ENCODE measurements around the gene PPEF1.
"Not testable (repeated sequence)": the region's sequence is repeated elsewhere in the genome, so short reads cannot be mapped to it uniquely, and the experiment has no call there.

Gene PPEF1

GRCh38 chrX:18763106-18763505, 55.7 kb downstream of the PPEF1 start:
- not testable (repeated sequence) for H3K9ac ChIP-seq (ENCODE audit: low read length); H3K27me3 ChIP-seq (ENCODE audit: control insufficient read depth, insufficient read depth, low read length); H3K27ac ChIP-seq (ENCODE audit: low read length); H3K36me3 ChIP-seq (ENCODE audit: control insufficient read depth, low read depth, low read length); H3K4me3 ChIP-seq (ENCODE audit: low read length); H3K9me3 ChIP-seq (ENCODE audit: control insufficient read depth, low read depth, low read length); H3K4me1 ChIP-seq (ENCODE audit: control insufficient read depth, low read depth, low read length)

GRCh38 chrX:18769364-18769763, 61.9 kb downstream of the PPEF1 start:
- Histone ChIP-seq H3K4me3 (ENCODE audit: low read length) (no peak overlapping the region), H3K36me3 (ENCODE audit: control insufficient read depth, low read depth, low read length) (no peaks in the 10 kb centered on the region), H3K9ac (ENCODE audit: low read length) (no peak overlapping the region), H3K27ac (ENCODE audit: low read length) (no peak overlapping the region), H3K27me3 (ENCODE audit: control insufficient read depth, insufficient read depth, low read length) (no peaks in the 10 kb centered on the region), H3K4me1 (ENCODE audit: control insufficient read depth, low read depth, low read length) (no peaks in the 10 kb centered on the region), H3K9me3 (ENCODE audit: control insufficient read depth, low read depth, low read length) (peaks cover 14% of the 10 kb centered on the region)

- Histone ChIP-seq H3K4me3 (ENCODE audit: low read length) (no peak overlapping the region), H3K36me3 (ENCODE audit: control insufficient read depth, low read depth, low read length) (no peaks in the 10 kb centered on the region), H3K4me1 (ENCODE audit: control insufficient read depth, low read depth, low read length) (no peaks in the 10 kb centered on the region), H3K27me3 (ENCODE audit: control insufficient read depth, insufficient read depth, low read length) (no peaks in the 10 kb centered on the region), H3K27ac (ENCODE audit: low read length) (no peak overlapping the region), H3K9ac (ENCODE audit: low read length) (no peak overlapping the region), H3K9me3 (ENCODE audit: control insufficient read depth, low read depth, low read length) (peaks cover 16% of the 10 kb centered on the region)
These were observed 62.5 kb downstream of the PPEF1 start for GRCh38 chrX:18769812-18770573.

- H3K9ac ChIP-seq (ENCODE audit: low read length): no peak overlapping the region
- no peaks in the 10 kb centered on the region for H3K36me3 ChIP-seq (ENCODE audit: control insufficient read depth, low read depth, low read length)
- peaks cover 3% of the 10 kb centered on the region for H3K4me1 ChIP-seq (ENCODE audit: control insufficient read depth, low read depth, low read length)
- H3K4me3 ChIP-seq (ENCODE audit: low read length): no peak overlapping the region
- H3K27ac ChIP-seq (ENCODE audit: low read length): no peak overlapping the region
- H3K9me3 ChIP-seq (ENCODE audit: control insufficient read depth, low read depth, low read length): peaks cover 8% of the 10 kb centered on the region
- no peaks in the 10 kb centered on the region for H3K27me3 ChIP-seq (ENCODE audit: control insufficient read depth, insufficient read depth, low read length)
These were observed 82.5 kb downstream of the PPEF1 start for GRCh38 chrX:18789916-18790315.

GRCh38 chrX:18792828-18793227, 85.4 kb downstream of the PPEF1 start:
- no peaks in the 10 kb centered on the region for H3K36me3 ChIP-seq (ENCODE audit: control insufficient read depth, low read depth, low read length)
- H3K4me3 ChIP-seq (ENCODE audit: low read length): no peak overlapping the region
- H3K4me1 ChIP-seq (ENCODE audit: control insufficient read depth, low read depth, low read length): peaks cover 3% of the 10 kb centered on the region
- H3K9me3 ChIP-seq (ENCODE audit: control insufficient read depth, low read depth, low read length): peaks cover 5% of the 10 kb centered on the region
- no peak overlapping the region for H3K9ac ChIP-seq (ENCODE audit: low read length)
- H3K27me3 ChIP-seq (ENCODE audit: control insufficient read depth, insufficient read depth, low read length): no peaks in the 10 kb centered on the region
- H3K27ac ChIP-seq (ENCODE audit: low read length): no peak overlapping the region

GRCh38 chrX:18793601-18794089, 86.2 kb downstream of the PPEF1 start:
- no peak overlapping the region for H3K4me3 ChIP-seq (ENCODE audit: low read length)
- no peaks in the 10 kb centered on the region for H3K36me3 ChIP-seq (ENCODE audit: control insufficient read depth, low read depth, low read length)

GRCh38 chrX:18797141-18797540, 89.7 kb downstream of the PPEF1 start:
- Histone ChIP-seq H3K36me3 (ENCODE audit: control insufficient read depth, low read depth, low read length) (no peaks in the 10 kb centered on the region), H3K27me3 (ENCODE audit: control insufficient read depth, insufficient read depth, low read length) (no peaks in the 10 kb centered on the region), H3K4me3 (ENCODE audit: low read length) (no peak overlapping the region), H3K9ac (ENCODE audit: low read length) (no peak overlapping the region), H3K9me3 (ENCODE audit: control insufficient read depth, low read depth, low read length) (peaks cover 4% of the 10 kb centered on the region), H3K4me1 (ENCODE audit: control insufficient read depth, low read depth, low read length) (peaks cover 3% of the 10 kb centered on the region), H3K27ac (ENCODE audit: low read length) (no peak overlapping the region)

More at GRCh38 chrX:18793601-18794089, 86.2 kb downstream of the PPEF1 start:
- no peak overlapping the region for H3K27ac ChIP-seq (ENCODE audit: low read length)
- peaks cover 5% of the 10 kb centered on the region for H3K9me3 ChIP-seq (ENCODE audit: control insufficient read depth, low read depth, low read length)
- H3K4me1 ChIP-seq (ENCODE audit: control insufficient read depth, low read depth, low read length): peaks cover 3% of the 10 kb centered on the region
- H3K27me3 ChIP-seq (ENCODE audit: control insufficient read depth, insufficient read depth, low read length): no peaks in the 10 kb centered on the region
- no peak overlapping the region for H3K9ac ChIP-seq (ENCODE audit: low read length)

GRCh38 chrX:18799911-18800310, 92.5 kb downstream of the PPEF1 start:
- H3K27ac ChIP-seq (ENCODE audit: low read length): no peak overlapping the region
- no peak overlapping the region for H3K4me3 ChIP-seq (ENCODE audit: low read length)
- peaks cover 4% of the 10 kb centered on the region for H3K9me3 ChIP-seq (ENCODE audit: control insufficient read depth, low read depth, low read length)
- no peak overlapping the region for H3K9ac ChIP-seq (ENCODE audit: low read length)
- no peaks in the 10 kb centered on the region for H3K27me3 ChIP-seq (ENCODE audit: control insufficient read depth, insufficient read depth, low read length)
- no peaks in the 10 kb centered on the region for H3K36me3 ChIP-seq (ENCODE audit: control insufficient read depth, low read depth, low read length)
- H3K4me1 ChIP-seq (ENCODE audit: control insufficient read depth, low read depth, low read length): no peaks in the 10 kb centered on the region

GRCh38 chrX:18809641-18810040, 102.2 kb downstream of the PPEF1 start:
- Histone ChIP-seq H3K36me3 (ENCODE audit: control insufficient read depth, low read depth, low read length) (no peaks in the 10 kb centered on the region), H3K9ac (ENCODE audit: low read length) (no peak overlapping the region), H3K27me3 (ENCODE audit: control insufficient read depth, insufficient read depth, low read length) (no peaks in the 10 kb centered on the region), H3K27ac (ENCODE audit: low read length) (no peak overlapping the region), H3K4me1 (ENCODE audit: control insufficient read depth, low read depth, low read length) (no peaks in the 10 kb centered on the region), H3K4me3 (ENCODE audit: low read length) (no peak overlapping the region), H3K9me3 (ENCODE audit: control insufficient read depth, low read depth, low read length) (peaks cover 24% of the 10 kb centered on the region)

GRCh38 chrX:18810416-18810815, 103.0 kb downstream of the PPEF1 start:
- Histone ChIP-seq H3K27ac (ENCODE audit: low read length) (no peak overlapping the region), H3K9ac (ENCODE audit: low read length) (no peak overlapping the region), H3K4me1 (ENCODE audit: control insufficient read depth, low read depth, low read length) (no peaks in the 10 kb centered on the region), H3K36me3 (ENCODE audit: control insufficient read depth, low read depth, low read length) (no peaks in the 10 kb centered on the region), H3K9me3 (ENCODE audit: control insufficient read depth, low read depth, low read length) (peaks cover 27% of the 10 kb centered on the region), H3K27me3 (ENCODE audit: control insufficient read depth, insufficient read depth, low read length) (no peaks in the 10 kb centered on the region), H3K4me3 (ENCODE audit: low read length) (no peak overlapping the region)

GRCh38 chrX:18825375-18825774, 117.9 kb downstream of the PPEF1 start:
- Histone ChIP-seq H3K36me3 (ENCODE audit: control insufficient read depth, low read depth, low read length) (no peaks in the 10 kb centered on the region), H3K4me1 (ENCODE audit: control insufficient read depth, low read depth, low read length) (no peaks in the 10 kb centered on the region), H3K27ac (ENCODE audit: low read length) (no peak overlapping the region), H3K4me3 (ENCODE audit: low read length) (no peak overlapping the region), H3K9me3 (ENCODE audit: control insufficient read depth, low read depth, low read length) (peaks cover 15% of the 10 kb centered on the region), H3K27me3 (ENCODE audit: control insufficient read depth, insufficient read depth, low read length) (no peaks in the 10 kb centered on the region), H3K9ac (ENCODE audit: low read length) (no peak overlapping the region)

- H3K9me3 ChIP-seq (ENCODE audit: control insufficient read depth, low read depth, low read length): peaks cover 11% of the 10 kb centered on the region
- no peak overlapping the region for H3K27ac ChIP-seq (ENCODE audit: low read length)
- no peaks in the 10 kb centered on the region for H3K4me1 ChIP-seq (ENCODE audit: control insufficient read depth, low read depth, low read length)
- H3K27me3 ChIP-seq (ENCODE audit: control insufficient read depth, insufficient read depth, low read length): no peaks in the 10 kb centered on the region
- no peak overlapping the region for H3K4me3 ChIP-seq (ENCODE audit: low read length)
- no peaks in the 10 kb centered on the region for H3K36me3 ChIP-seq (ENCODE audit: control insufficient read depth, low read depth, low read length)
- H3K9ac ChIP-seq (ENCODE audit: low read length): no peak overlapping the region
These were observed 121.5 kb downstream of the PPEF1 start for GRCh38 chrX:18828832-18829404.

All from iPS-18a (cell line).